Measurements from ENCODE around the gene NPAS2. TPM values are rescaled to one million over a fixed set of nuclear protein-coding genes. Genes with fewer than 3 reads are reported as not detected.

Gene NPAS2
- total RNA-seq, 1 experiment from 2014 or later = 12.3 TPM

DNA sequence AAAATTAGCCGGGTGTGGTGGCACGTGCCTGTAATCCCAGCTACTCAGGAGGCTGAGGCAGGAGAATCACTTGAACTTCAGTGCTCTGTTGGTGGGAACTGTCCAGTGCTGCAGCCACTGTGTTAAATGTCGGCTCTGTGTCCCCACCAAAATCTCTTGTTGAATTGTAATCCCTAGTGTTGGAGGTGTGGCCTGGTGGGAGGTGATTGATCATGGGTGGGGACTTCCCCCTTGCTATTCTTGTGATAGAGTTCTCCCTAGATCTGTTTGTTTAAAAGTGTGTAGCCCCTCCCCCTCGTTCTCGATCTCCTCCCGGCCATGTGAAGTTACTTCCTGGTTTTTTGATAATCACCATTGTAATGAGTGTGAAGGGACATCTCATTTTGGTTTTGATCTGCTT, 172.3 kb downstream of the NPAS2 start:
- intact Hi-C loops (cut with micrococcal nuclease) = no loop called here
- Mint-ChIP-seq H3K36me3 (ENCODE audit: insufficient read depth, unreplicated experiment) (peaks cover 15% of the 10 kb centered on the region), H3K9me3 (ENCODE audit: unreplicated experiment) (no peaks in the 10 kb centered on the region), H3K27ac (ENCODE audit: low read depth, unreplicated experiment) (no peak overlapping the region), H3K4me3 (ENCODE audit: unreplicated experiment) (no peak overlapping the region), H3K27me3 (ENCODE audit: insufficient read depth, unreplicated experiment) (no peaks in the 10 kb centered on the region), H3K4me1 (ENCODE audit: insufficient read depth, unreplicated experiment) (no peaks in the 10 kb centered on the region)
- ChIA-PET POLR2A (no interaction called here), CTCF (no interaction called here)
- no TSS peak for BruUV-seq (replicated peaks)
- no peak for DNase-seq (ENCODE audit: unreplicated experiment)
- TF ChIP-seq, protein P1, sequence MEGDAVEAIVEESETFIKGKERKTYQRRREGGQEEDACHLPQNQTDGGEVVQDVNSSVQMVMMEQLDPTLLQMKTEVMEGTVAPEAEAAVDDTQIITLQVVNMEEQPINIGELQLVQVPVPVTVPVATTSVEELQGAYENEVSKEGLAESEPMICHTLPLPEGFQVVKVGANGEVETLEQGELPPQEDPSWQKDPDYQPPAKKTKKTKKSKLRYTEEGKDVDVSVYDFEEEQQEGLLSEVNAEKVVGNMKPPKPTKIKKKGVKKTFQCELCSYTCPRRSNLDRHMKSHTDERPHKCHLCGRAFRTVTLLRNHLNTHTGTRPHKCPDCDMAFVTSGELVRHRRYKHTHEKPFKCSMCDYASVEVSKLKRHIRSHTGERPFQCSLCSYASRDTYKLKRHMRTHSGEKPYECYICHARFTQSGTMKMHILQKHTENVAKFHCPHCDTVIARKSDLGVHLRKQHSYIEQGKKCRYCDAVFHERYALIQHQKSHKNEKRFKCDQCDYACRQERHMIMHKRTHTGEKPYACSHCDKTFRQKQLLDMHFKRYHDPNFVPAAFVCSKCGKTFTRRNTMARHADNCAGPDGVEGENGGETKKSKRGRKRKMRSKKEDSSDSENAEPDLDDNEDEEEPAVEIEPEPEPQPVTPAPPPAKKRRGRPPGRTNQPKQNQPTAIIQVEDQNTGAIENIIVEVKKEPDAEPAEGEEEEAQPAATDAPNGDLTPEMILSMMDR (IDR thresholded peaks at IDR 0.05; ENCODE audit: unreplicated experiment) = no peak

DNA sequence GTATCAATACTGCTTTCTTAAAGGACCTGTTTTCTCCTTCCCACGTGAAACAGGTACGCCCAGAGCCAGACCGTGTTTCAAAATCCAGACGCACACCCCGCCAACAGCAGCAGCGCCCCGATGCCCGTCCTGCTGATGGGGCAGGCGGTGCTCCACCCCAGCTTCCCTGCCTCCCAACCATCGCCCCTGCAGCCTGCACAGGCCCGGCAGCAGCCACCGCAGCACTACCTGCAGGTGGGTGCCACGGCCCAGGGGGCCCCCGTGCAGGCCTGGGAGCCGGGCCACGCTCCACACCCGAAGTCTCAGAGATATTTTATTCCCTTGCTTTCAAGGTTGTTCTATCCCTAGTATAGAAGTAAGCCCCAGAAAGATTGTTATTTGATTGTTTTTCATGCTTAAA, 173.4 kb downstream of the NPAS2 start:
- H3K27ac Mint-ChIP-seq (ENCODE audit: low read depth, unreplicated experiment) = no peak overlapping the region
- no peaks in the 10 kb centered on the region for H3K9me3 Mint-ChIP-seq (ENCODE audit: unreplicated experiment)
- intact Hi-C loops (cut with micrococcal nuclease) = no loop called here
- ChIA-PET CTCF (interaction anchor here (0.9 to 1.0 kb wide), 2 partner anchors 382 to 387 kb away, joined by 3 read pairs; no protein-coding TSS in a partner anchor), POLR2A (no interaction called here)
- DNase-seq (ENCODE audit: unreplicated experiment) = no peak
- H3K36me3 Mint-ChIP-seq (ENCODE audit: insufficient read depth, unreplicated experiment) = peaks cover 14% of the 10 kb centered on the region
- no peaks in the 10 kb centered on the region for H3K27me3 Mint-ChIP-seq (ENCODE audit: insufficient read depth, unreplicated experiment)
- H3K4me3 Mint-ChIP-seq (ENCODE audit: unreplicated experiment) = no peak overlapping the region
- H3K4me1 Mint-ChIP-seq (ENCODE audit: insufficient read depth, unreplicated experiment) = no peaks in the 10 kb centered on the region
- no TSS peak for BruUV-seq (replicated peaks)
- TF ChIP-seq, protein P1 (IDR thresholded peaks at IDR 0.05; ENCODE audit: unreplicated experiment) = no peak

DNA sequence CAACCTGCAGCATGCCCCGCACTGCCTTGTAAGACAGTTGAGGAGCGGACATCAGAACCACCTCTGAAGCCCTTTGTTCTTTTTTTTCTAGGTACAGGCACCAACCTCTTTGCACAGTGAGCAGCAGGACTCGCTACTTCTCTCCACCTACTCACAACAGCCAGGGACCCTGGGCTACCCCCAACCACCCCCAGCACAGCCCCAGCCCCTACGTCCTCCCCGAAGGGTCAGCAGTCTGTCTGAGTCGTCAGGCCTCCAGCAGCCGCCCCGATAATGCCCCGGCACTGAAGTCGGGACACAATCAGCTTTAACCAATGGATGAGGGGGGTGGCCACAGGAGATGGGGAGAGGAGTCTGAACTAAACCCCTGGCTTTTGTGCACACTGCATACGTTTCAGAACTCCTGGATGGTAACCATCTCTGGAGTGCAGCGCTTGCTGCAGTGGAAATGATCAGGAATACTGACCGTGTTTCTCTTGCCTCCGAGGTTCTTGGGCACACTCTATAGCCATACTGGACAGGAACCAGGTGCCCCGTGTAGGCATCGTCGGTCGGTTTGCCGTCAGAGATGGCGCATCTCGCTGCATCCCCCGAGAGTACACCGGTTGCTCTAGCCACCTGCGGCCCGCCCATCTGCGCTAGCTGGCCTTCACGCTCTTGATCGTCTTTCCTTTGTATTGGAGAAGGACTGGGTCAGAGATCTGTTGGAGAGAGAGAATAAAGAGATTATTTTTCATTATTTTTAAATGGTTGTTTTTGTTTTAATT, 175.6 kb downstream of the NPAS2 start:
- POLR2A ChIA-PET = interaction anchor here (0.6 kb wide), 1 partner anchor 175 kb away, joined by 3 read pairs; the partner anchor contains the start of gene NPAS2
- intact Hi-C loops (cut with micrococcal nuclease) = no loop called here
- H3K4me1 Mint-ChIP-seq (ENCODE audit: insufficient read depth, unreplicated experiment) = no peaks in the 10 kb centered on the region
- CTCF ChIA-PET = interaction anchor here (0.7 to 1.5 kb wide), 3 partner anchors 250 to 388 kb away, joined by 3 to 4 read pairs (median 3); no protein-coding TSS in a partner anchor
- H3K27me3 Mint-ChIP-seq (ENCODE audit: insufficient read depth, unreplicated experiment) = no peaks in the 10 kb centered on the region
- TF ChIP-seq, protein P1 (IDR thresholded peaks at IDR 0.05; ENCODE audit: unreplicated experiment) = no peak
- no peak for DNase-seq (ENCODE audit: unreplicated experiment)
- BruUV-seq (replicated peaks) = no TSS peak
- H3K27ac Mint-ChIP-seq (ENCODE audit: low read depth, unreplicated experiment) = no peak overlapping the region
- H3K36me3 Mint-ChIP-seq (ENCODE audit: insufficient read depth, unreplicated experiment) = peaks cover 10% of the 10 kb centered on the region
- H3K9me3 Mint-ChIP-seq (ENCODE audit: unreplicated experiment) = no peaks in the 10 kb centered on the region
- H3K4me3 Mint-ChIP-seq (ENCODE audit: unreplicated experiment) = no peak overlapping the region

DNA sequence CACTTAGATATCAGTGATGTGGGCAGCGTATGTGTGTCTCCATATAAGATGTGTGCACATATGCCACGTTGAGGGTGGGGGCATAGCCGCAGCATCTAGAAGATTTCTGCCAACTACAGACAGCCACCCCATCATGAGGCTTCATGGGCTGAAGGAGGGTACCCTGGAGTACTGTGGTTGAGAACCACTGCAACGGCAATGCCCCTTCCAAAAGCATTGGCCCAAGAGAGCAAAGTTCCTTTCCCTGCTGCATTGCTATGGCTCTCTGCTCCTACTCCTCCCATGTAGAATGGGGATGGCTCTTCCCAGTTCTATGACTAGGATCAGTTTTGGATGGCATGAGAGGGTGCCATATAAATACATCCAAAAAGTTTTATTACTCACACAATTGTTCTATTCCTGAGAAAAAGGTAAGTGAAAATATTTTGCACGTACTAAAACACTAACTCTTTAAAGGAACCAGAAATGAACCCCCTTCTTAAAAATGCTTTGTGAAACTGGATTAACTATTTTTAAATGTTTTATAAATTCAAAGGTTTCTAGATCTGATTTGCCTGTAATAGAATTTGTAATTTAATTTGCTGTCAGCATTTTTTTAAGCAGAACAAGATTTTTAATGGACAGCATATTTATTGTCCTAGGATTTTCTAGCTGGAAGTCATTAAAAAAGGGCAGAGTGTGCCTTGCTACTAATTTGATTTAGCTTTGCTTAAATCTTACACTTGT, 177.7 kb downstream of the NPAS2 start:
- TF ChIP-seq, protein P1 (IDR thresholded peaks at IDR 0.05; ENCODE audit: unreplicated experiment) = no peak
- H3K27me3 Mint-ChIP-seq (ENCODE audit: insufficient read depth, unreplicated experiment) = no peaks in the 10 kb centered on the region
- DNase-seq (ENCODE audit: unreplicated experiment) = no peak
- intact Hi-C loops (cut with micrococcal nuclease) = no loop called here
- no peak overlapping the region for H3K4me3 Mint-ChIP-seq (ENCODE audit: unreplicated experiment)
- no peak overlapping the region for H3K27ac Mint-ChIP-seq (ENCODE audit: low read depth, unreplicated experiment)
- peaks cover 16% of the 10 kb centered on the region for H3K36me3 Mint-ChIP-seq (ENCODE audit: insufficient read depth, unreplicated experiment)
- POLR2A ChIA-PET = no interaction called here
- peaks cover 5% of the 10 kb centered on the region for H3K4me1 Mint-ChIP-seq (ENCODE audit: insufficient read depth, unreplicated experiment)
- CTCF ChIA-PET = no interaction called here
- H3K9me3 Mint-ChIP-seq (ENCODE audit: unreplicated experiment) = no peaks in the 10 kb centered on the region
- BruUV-seq (replicated peaks) = no TSS peak

Measured in MCF 10A (cell line).